Loucy (cell line): ENCODE data around the gene DCAF11.

Experiments
- H2AFZ ChIP-seq: fragments of 200-600 bp; sonication (generic); 2 replicates; pipeline ENCODE4 v1.6.0; 2016; ENCODE audit warnings: antibody characterized with exemption, mild to moderate bottlenecking, low read length, moderate library complexity
- H3F3A ChIP-seq: fragments of 200-600 bp; 2 replicates; pipeline ENCODE4 v1.6.0; 2016; ENCODE audit warnings: antibody characterized with exemption, low read depth, mild to moderate bottlenecking
- H3K27me3 ChIP-seq: fragments of 200-600 bp; sonication (generic); 2 replicates; pipeline ENCODE4 v1.6.1; 2014; ENCODE audit warnings: low read length, mild to moderate bottlenecking; ENCODE audit not compliant: insufficient read depth, poor library complexity, severe bottlenecking
- H3K36me3 ChIP-seq: fragments of 200-600 bp; sonication (generic); 2 replicates; pipeline ENCODE4 v1.6.1; 2016; ENCODE audit warnings: low read length; ENCODE audit not compliant: insufficient read depth
- H3K4me1 ChIP-seq: fragments of 200-600 bp; sonication (generic); 2 replicates; pipeline ENCODE4 v1.5.1; 2014; ENCODE audit warnings: low read length, mild to moderate bottlenecking; ENCODE audit not compliant: insufficient read depth, poor library complexity, severe bottlenecking
- H3K4me2 ChIP-seq: fragments of 200-600 bp; sonication (generic); 2 replicates; pipeline ENCODE4 v1.6.0; 2014; ENCODE audit warnings: antibody characterized with exemption, low read length, low read depth, mild to moderate bottlenecking; ENCODE audit not compliant: poor library complexity, severe bottlenecking
- H3K4me3 ChIP-seq: fragments of 200-600 bp; sonication (generic); 2 replicates; pipeline ENCODE4 v1.5.1; 2014; ENCODE audit warnings: low read length, mild to moderate bottlenecking, mixed read lengths; ENCODE audit not compliant: poor library complexity, severe bottlenecking
- H3K79me2 ChIP-seq: fragments of 200-600 bp; sonication (generic); 2 replicates; pipeline ENCODE4 v1.6.1; 2014; ENCODE audit warnings: low read length; ENCODE audit not compliant: insufficient read depth
- H3K9ac ChIP-seq: fragments of 200-600 bp; sonication (generic); 2 replicates; pipeline ENCODE4 v1.6.0; 2014; ENCODE audit warnings: mild to moderate bottlenecking, low read depth, low read length, moderate library complexity; ENCODE audit not compliant: poor library complexity, severe bottlenecking
- H3K9me2 ChIP-seq: fragments of 200-600 bp; sonication (generic); replicated peaks from 2 replicates; pipeline ENCODE4 v1.6.1; 2016; ENCODE audit warnings: low read depth, low read length, mixed read lengths
- H3K9me3 ChIP-seq: fragments of 200-600 bp; sonication (generic); 2 replicates; pipeline ENCODE4 v1.6.1; 2014; ENCODE audit warnings: mild to moderate bottlenecking, antibody characterized with exemption, low read length, low read depth; ENCODE audit not compliant: insufficient read depth
- H4K20me1 ChIP-seq: fragments of 200-600 bp; sonication (generic); 2 replicates; pipeline ENCODE4 v1.6.0; 2014; ENCODE audit warnings: antibody characterized with exemption, low read length, mild to moderate bottlenecking; ENCODE audit not compliant: insufficient read depth, poor library complexity, severe bottlenecking
- CTCF ChIP-seq: fragments of 200-600 bp; sonication (generic); conservative IDR thresholded peaks from 2 replicates; pipeline ENCODE4 v1.5.1; 2014; ENCODE audit warnings: mild to moderate bottlenecking, antibody characterized with exemption, low read length
- EZH2phosphoT487 ChIP-seq: fragments of 200-600 bp; IDR thresholded peaks from 2 replicates; pipeline ENCODE4 v1.6.1; 2018; ENCODE audit warnings: antibody characterized with exemption, mild to moderate bottlenecking, moderate library complexity, borderline replicate concordance

The DCAF11 gene

GRCh38 chr14:24077086-24077485, 37.5 kb upstream of the DCAF11 start:
- H3K4me1 ChIP-seq: peaks cover 15% of the 10 kb centered on the region
- no peak overlapping the region for H3K4me3 ChIP-seq
- H3K9me2 ChIP-seq: no peaks in the 10 kb centered on the region
- H3K9ac ChIP-seq: no peak overlapping the region
- H2AFZ ChIP-seq: no peak overlapping the region
- no peaks in the 10 kb centered on the region for H4K20me1 ChIP-seq
- H3K9me3 ChIP-seq: no peaks in the 10 kb centered on the region
- no peaks in the 10 kb centered on the region for H3K27me3 ChIP-seq
- TF ChIP-seq CTCF (no peak), EZH2phosphoT487 (no peak)
- H3K4me2 ChIP-seq: no peak overlapping the region
- no peaks in the 10 kb centered on the region for H3K79me2 ChIP-seq
- no peaks in the 10 kb centered on the region for H3K36me3 ChIP-seq
- no peaks in the 10 kb centered on the region for H3F3A ChIP-seq

- H3K9ac ChIP-seq: no peak overlapping the region
Measured at GRCh38 chr14:24078146-24078545, 36.4 kb upstream of the DCAF11 start.

GRCh38 chr14:24079491-24080141, 35.0 kb upstream of the DCAF11 start:
- H3F3A ChIP-seq: no peaks in the 10 kb centered on the region
- no peaks in the 10 kb centered on the region for H3K27me3 ChIP-seq
- H4K20me1 ChIP-seq: no peaks in the 10 kb centered on the region
- peak overlapping the region; percentile 74 for H3K4me2 ChIP-seq
- peaks cover 21% of the 10 kb centered on the region for H3K4me1 ChIP-seq
- no peaks in the 10 kb centered on the region for H3K9me2 ChIP-seq
- H3K4me3 ChIP-seq: no peak overlapping the region
- H3K9ac ChIP-seq: peak overlapping the region; percentile 65
- TF ChIP-seq EZH2phosphoT487 (no peak), CTCF (no peak)
- H3K9me3 ChIP-seq: no peaks in the 10 kb centered on the region
- no peaks in the 10 kb centered on the region for H3K36me3 ChIP-seq
- H2AFZ ChIP-seq: no peak overlapping the region
- H3K79me2 ChIP-seq: no peaks in the 10 kb centered on the region

More at GRCh38 chr14:24078146-24078545, 36.4 kb upstream of the DCAF11 start:
- H2AFZ ChIP-seq: no peak overlapping the region
- H3K79me2 ChIP-seq: no peaks in the 10 kb centered on the region
- H3K36me3 ChIP-seq: no peaks in the 10 kb centered on the region
- no peaks in the 10 kb centered on the region for H3F3A ChIP-seq
- no peak overlapping the region for H3K4me2 ChIP-seq
- peaks cover 15% of the 10 kb centered on the region for H3K4me1 ChIP-seq
- TF ChIP-seq CTCF (no peak), EZH2phosphoT487 (no peak)
- H4K20me1 ChIP-seq: no peaks in the 10 kb centered on the region
- no peaks in the 10 kb centered on the region for H3K9me3 ChIP-seq
- H3K4me3 ChIP-seq: no peak overlapping the region
- H3K27me3 ChIP-seq: no peaks in the 10 kb centered on the region
- no peaks in the 10 kb centered on the region for H3K9me2 ChIP-seq
